NCI-H128 (cell line): Measurements from ENCODE around the gene PCDHGA8.
"Not testable (repeated sequence)": the region's sequence is repeated elsewhere in the genome, so short reads cannot be mapped to it uniquely, and the experiment has no call there.

Experiments
- DNase-seq: peaks from one replicate; lab custom pipeline; 2025; ENCODE audit not compliant: unreplicated experiment; lab: John Stamatoyannopoulos, UW

Gene PCDHGA8

GRCh38 chr5:141430332-141431113 is 38.1 kb downstream of the PCDHGA8 start, which contains the start of gene PCDHGA12:
TSS of gene PCDHGA12 (plus strand) at chr5:141430507. CDS start at chr5:141430760, 253 bp downstream.
- DNase-seq = no peak

DNA sequence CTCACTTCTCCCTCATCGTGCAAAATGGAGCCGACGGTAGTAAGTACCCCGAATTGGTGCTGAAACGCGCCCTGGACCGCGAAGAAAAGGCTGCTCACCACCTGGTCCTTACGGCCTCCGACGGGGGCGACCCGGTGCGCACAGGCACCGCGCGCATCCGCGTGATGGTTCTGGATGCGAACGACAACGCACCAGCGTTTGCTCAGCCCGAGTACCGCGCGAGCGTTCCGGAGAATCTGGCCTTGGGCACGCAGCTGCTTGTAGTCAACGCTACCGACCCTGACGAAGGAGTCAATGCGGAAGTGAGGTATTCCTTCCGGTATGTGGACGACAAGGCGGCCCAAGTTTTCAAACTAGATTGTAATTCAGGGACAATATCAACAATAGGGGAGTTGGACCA is 38.9 kb downstream of the PCDHGA8 start:
- no peak for DNase-seq

- not testable (repeated sequence) for DNase-seq
Observed at GRCh38 chr5:141432308-141432707, 39.9 kb downstream of the PCDHGA8 start.

- DNase-seq = not testable (repeated sequence)
Observed at GRCh38 chr5:141432726-141433125, 40.3 kb downstream of the PCDHGA8 start.

DNA sequence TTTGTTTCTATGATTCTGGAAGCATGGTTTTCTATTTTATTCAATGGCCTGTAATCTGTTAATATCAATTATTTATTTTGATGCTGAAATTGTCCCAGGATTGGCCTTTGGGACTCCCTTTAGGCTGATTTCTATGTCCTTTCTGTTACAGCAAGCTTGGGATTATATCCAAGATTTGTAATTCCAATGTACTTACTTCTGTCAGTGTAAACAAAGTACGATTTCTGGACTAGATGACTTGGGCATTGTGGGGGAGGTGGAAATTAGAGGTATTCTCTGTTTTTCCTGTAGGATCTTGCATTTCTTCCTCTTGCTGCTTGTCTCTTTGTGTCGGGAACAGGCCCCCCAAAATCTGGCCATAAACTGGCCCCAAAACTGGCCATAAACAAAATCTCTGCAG is 41.6 kb downstream of the PCDHGA8 start:
- no peak for DNase-seq

DNA sequence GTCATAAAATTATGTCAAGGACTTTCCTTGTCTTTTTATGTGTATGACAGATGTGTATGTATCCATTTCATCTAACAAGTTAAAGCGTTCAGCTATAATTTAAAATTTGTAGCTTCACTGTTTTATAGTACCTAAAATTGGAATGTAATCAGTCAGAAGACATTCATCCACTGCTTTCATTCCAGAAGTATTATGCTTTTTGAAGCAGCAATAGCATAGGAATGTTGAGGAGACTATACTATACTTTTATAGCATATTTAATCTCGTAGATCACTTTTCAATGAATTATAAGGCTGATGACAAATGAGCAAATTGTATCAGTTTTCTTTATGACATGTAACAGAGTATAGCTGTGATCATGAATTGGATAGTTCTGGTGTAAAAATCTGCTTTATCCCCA is 44.8 kb downstream of the PCDHGA8 start:
- DNase-seq = no peak

DNA sequence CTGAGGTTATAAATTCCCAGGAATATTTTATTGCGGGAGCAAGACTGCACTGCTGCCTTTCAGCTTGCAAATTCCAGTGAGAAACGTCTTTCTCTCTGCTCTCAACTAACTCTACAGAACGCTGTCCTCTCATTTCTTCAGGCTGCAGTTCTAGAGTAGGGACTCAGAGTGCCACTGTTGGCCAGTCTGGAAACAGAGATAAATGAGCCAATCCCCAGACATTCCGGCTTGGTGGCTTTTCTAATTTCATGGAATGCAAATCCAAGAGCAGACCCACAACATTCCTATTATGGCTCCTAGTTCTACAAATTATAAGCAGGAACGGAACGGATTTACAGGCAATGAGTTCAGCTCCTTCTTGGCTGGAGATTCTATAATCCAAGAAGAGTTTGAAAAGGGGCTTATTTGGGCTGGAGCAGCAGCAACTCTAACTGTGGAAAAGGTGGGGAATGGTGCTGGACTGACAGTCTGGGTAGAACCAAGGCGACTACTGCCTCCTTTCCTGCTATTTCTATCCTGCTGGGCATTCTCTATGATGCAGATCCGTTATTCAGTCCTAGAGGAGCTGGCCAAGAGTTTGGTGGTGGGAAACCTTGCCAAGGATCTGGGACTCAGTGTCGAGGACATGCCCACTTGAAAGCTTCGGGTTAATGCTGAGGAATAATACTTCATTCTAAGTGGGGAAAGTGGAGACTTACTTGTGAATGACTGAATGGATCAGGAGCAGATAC is 47.1 kb downstream of the PCDHGA8 start:
- no peak for DNase-seq

GRCh38 chr5:141440341-141440740 is 47.9 kb downstream of the PCDHGA8 start:
- no peak for DNase-seq

DNA sequence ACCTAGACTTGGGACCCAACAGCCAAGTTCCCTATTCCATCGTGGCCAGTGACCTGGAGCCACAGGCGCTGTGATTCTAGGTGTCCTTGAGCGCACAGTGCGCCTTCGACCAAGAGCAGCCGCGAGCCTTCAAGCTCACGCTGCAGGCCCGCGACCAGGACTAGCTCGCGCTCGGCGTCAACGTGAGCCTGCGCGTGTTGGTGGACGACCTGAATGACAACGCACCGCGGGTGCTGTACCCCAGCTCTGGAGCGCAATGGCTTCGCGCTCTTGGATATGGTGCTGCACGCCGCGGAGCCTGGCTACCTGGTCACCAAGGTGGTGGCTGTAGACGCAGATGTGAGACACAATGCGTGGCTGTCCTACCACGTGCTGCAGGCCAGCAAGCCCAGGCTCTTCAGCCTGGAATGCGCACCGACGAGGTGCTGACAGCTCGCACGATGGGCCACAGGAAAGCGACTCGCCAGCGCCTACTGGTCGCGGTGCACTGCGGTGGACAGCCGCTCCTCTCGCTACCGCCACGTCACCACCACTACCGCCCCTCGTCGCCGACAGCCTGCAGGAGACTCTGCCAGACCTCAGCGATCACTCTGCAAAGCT is 49.2 kb downstream of the PCDHGA8 start:
- DNase-seq = no peak
